HG02973 (cell line): ENCODE measurements around the gene NAV2.
"Not testable (repeated sequence)": the region's sequence is repeated elsewhere in the genome, so short reads cannot be mapped to it uniquely, and the experiment has no call there.

Source experiments
- ATAC-seq: cut with Tn5 transposase; IDR thresholded peaks from one replicate; pipeline ENCODE4 v1.9.1; 2021; ENCODE audit warnings: moderate library complexity; ENCODE audit not compliant: unreplicated experiment

NAV2 gene

DNA sequence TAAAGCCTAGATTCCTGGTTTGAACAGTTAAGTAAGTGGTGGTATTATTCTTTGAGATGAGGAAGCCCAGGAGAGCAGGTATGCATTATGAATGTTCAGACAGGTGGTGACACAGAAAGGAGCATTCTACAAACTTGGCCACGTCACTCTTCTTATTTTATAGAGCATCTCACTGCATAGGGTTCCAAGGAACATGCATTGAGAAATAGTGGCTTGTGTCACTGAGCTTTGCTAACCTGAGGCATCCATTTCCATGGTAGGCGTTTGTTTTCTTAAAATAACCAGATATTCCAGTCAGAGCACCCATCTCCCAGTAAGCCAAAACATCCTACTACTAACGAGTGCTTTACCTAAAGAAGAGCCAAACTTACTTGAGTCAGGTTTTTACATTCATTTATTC, 169.7 kb downstream of the NAV2 start:
- no peak for ATAC-seq

DNA sequence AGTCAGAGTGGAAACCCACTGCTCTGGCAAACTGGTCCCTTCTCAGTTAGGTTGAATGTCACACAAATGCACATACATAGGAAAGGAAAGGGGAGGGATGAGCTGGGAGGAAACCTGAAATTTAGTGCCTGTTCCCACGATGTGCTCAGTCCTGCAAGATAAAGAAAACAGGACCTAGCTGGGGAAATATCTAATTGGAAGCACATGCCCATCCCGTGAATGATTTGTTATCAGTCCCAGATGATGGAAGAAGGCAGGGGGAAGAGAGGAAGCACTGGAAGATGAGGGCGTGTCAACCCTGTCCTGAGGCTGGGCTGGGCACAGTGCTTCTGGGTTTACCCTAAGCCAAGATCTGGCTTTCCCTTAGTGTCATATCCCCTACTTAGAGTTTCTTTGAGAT, 173.9 kb downstream of the NAV2 start:
- ATAC-seq = no peak

DNA sequence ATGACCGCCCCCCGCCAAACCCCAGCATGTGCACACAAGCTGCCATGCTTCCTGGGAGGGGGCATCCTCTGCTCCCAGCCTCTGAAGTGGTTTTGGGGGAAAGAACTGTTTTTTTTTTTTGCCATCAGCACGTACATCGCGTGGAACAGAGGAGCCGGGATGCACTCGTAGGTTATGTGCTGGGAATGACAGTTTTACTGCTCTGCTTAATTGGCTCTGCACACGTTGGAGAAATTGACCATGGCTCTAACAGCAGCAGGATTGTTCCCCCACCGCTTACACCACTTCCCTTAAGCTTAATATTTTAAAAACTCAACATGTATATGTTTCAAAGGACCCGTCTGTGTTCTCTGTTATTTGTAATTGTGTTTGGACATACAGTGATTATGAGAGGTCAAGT, 175.2 kb downstream of the NAV2 start:
- ATAC-seq = no peak

DNA sequence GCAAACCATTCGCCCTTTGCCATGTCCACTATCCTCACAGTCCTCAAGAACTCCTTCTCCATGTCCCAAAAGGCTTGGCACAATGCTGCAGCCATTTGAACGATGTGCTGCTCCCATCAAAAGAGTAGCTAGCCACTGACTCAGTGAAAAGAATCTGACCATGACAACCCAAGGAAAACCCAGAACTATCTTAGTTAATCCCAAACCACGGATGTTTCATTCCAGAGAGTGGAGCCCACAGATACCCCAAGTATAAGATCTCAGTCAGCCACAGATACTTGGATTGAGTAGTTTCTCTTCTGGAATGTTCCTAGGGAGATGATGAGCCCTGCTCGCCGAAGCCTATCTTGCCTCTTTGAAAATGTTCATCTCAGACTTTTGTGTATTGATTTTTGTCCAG, 176.9 kb downstream of the NAV2 start:
- no peak for ATAC-seq

DNA sequence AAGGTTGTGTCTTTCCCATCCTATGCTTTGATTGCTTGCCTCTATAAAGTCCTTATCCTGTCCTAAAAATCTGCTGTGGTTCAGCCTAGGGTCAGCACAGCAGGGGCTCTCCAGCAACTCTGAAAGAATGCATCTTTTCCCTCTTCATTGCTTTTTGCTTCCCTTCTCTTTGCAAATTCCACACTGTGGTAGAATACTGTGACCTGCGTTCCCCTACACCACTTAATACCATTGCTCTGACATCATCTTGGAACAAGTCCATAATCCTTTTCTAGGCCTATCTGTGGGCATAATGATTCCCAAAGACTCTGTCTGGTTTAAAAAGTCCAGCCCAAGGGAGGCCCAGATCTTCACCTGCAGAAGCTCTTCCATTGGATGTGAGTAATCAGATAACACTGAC, 177.7 kb downstream of the NAV2 start:
- ATAC-seq = no peak

- ATAC-seq = no peak
These were observed 178.4 kb downstream of the NAV2 start for GRCh38 chr11:19891022-19891421.

GRCh38 chr11:19892387-19892786, 179.8 kb downstream of the NAV2 start:
- ATAC-seq = no peak

DNA sequence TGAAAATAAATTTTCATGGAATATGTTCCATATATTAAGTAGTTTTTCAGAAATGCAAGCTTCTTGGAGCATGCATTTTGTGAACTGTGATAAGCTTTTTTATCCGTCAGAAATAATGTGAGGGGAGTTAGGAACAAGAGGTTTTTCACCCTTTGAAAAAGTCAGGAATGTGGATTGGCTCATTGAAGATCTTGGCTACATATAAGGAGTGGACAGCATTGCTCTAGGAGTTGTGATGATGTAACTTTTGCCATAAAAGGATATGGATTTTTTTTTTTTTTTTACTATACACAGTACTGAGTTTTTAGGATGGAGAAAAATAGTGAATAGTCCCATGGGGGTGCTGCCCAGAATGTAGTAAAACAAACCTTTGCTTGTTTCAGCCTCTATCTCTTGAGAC, 180.2 kb downstream of the NAV2 start:
- no peak for ATAC-seq

DNA sequence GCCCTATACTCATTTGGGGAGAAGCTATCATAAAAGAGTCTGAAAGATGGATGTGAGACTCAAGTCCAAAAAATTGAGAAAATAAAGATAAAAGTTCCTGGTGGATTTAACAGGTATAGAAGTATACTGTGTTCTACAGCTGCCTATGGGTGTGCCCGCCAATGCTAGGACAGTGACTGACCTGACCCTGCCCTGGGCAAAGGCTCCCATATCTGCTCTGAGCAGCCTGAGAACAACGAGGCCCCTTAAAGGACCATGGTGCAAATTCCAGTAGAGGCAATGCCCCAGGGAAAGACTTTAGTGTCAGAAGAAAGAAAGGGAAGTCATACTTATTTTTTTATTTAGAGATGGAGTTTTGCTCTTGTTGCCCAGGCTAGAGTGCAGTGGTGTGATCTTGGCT, 181.8 kb downstream of the NAV2 start:
- ATAC-seq = no peak

GRCh38 chr11:19895037-19895436, 182.4 kb downstream of the NAV2 start:
- not testable (repeated sequence) for ATAC-seq

DNA sequence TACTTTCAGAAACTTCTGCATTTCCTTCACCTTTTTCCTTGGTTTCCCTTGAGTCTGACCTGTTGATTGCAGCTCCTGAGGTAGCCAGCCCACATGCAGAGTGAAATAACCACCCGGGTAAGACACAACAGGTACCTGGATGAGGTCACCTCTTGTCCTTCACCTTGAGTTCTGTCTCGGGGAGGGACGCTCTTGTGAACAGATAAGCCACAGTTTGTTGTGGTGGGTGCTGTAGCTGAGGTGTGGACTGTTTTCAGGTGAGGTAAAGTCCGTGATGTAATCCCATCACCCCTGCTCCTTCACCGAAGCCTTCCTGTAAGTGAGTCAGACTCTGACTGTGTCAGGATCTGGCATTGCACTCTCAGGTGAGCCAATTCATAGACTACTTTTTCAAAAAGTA, 183.1 kb downstream of the NAV2 start:
- ATAC-seq = no peak

- ATAC-seq = no peak
These were observed 191.0 kb downstream of the NAV2 start for GRCh38 chr11:19903620-19904069.

GRCh38 chr11:19905280-19905853, 192.7 kb downstream of the NAV2 start:
- no peak for ATAC-seq

- ATAC-seq = no peak
These were observed 193.5 kb downstream of the NAV2 start for GRCh38 chr11:19906126-19906525.

GRCh38 chr11:19907008-19907579, 194.5 kb downstream of the NAV2 start:
- ATAC-seq = no peak

GRCh38 chr11:19907839-19908238, 195.2 kb downstream of the NAV2 start:
- ATAC-seq = no peak

DNA sequence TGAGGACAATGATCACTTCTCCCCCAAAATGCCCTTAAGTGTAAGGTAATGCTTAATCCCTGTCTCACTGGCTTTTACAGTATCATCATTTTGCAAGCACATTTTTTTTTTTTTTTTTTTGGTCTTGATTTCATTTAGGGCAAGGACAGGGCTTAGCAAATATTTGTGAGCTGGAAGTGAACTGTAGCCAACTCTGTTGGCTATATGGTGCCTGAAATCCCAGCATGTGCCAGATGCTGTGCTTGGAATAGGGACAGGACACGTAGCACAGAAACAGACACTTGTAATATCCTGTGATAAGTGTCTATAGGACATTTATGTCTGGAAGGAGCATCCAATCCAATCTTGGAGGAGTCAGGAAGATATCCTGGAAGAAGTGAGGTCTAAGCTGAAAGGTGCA, 198.3 kb downstream of the NAV2 start:
- ATAC-seq = no peak

GRCh38 chr11:19912115-19912957, 199.7 kb downstream of the NAV2 start:
- no peak for ATAC-seq

GRCh38 chr11:19912958-19913892, 200.6 kb downstream of the NAV2 start:
- ATAC-seq = no peak

- ATAC-seq = no peak
These were observed 201.2 kb downstream of the NAV2 start for GRCh38 chr11:19913893-19914249.

GRCh38 chr11:19915808-19916207, 203.2 kb downstream of the NAV2 start:
- ATAC-seq = no peak
